H1 (cell line): ENCODE data around the gene LPCAT1. TPM values are rescaled to one million over a fixed set of nuclear protein-coding genes. Genes with fewer than 3 reads are reported as not detected.

Source experiments
- CTCF ChIA-PET: fragments of 300-600 bp; sonication (Branson Sonifier 250); formaldehyde crosslinking; loops from one replicate; lab custom pipeline; 2021; ENCODE audit not compliant: partially characterized antibody; lab: Charles Lee
- POLR2A ChIA-PET: fragments of 300-600 bp; sonication (Branson Sonifier 250); formaldehyde crosslinking; loops from one replicate; lab custom pipeline; 2021; ENCODE audit warnings: inconsistent platforms; ENCODE audit not compliant: partially characterized antibody; lab: Charles Lee
- DNase-seq, 2 experiments: peaks; one replicate each; pipeline versions ENCODE4 v3.0.0 to v3.0.0-alpha.2; 2010 to 2022; ENCODE audit warnings: low spot score in 2 of 2, low read depth in 1 of 2, mixed read lengths in 1 of 2
- FAIRE-seq: peaks from 2 replicates; lab custom pipeline; 2011; peaks lifted over from hg19 to GRCh38; lab: Jason Lieb, UNC
- H2AFZ ChIP-seq: 2 replicates; pipeline ENCODE4 v1.8.1; 2012; ENCODE audit warnings: low read length, inconsistent platforms
- H2AK5ac ChIP-seq: 2 replicates; pipeline ENCODE4 v1.6.1; 2013; ENCODE audit warnings: low read depth, low read length
- H2BK120ac ChIP-seq: replicated peaks from 2 replicates; pipeline ENCODE3; 2013; ENCODE audit warnings: low read depth, low read length, inconsistent platforms
- H2BK12ac ChIP-seq: 2 replicates; pipeline ENCODE4 v1.6.1; 2013; ENCODE audit warnings: low read depth, low read length
- H2BK15ac ChIP-seq: 2 replicates; pipeline ENCODE4 v1.6.1; 2013; ENCODE audit warnings: low read length
- H2BK20ac ChIP-seq: 2 replicates; pipeline ENCODE4 v1.6.1; 2013; ENCODE audit warnings: low read length
- H2BK5ac ChIP-seq: 2 replicates; pipeline ENCODE4 v1.6.1; 2013; ENCODE audit warnings: low read depth, low read length
- H3K14ac ChIP-seq: 2 replicates; pipeline ENCODE4 v1.6.1; 2013; ENCODE audit warnings: inconsistent platforms; ENCODE audit not compliant: insufficient read length
- H3K18ac ChIP-seq: 2 replicates; pipeline ENCODE4 v1.6.1; 2013; ENCODE audit warnings: low read length; ENCODE audit errors: extremely low read depth
- H3K23ac ChIP-seq: 2 replicates; pipeline ENCODE4 v1.6.1; 2013; ENCODE audit warnings: inconsistent platforms; ENCODE audit not compliant: insufficient read length
- H3K23me2 ChIP-seq: 2 replicates; pipeline ENCODE4 v1.6.1; 2013; ENCODE audit warnings: low read depth, low read length
- H3K27ac ChIP-seq: 2 replicates; pipeline ENCODE4 v1.6.1; 2011; ENCODE audit warnings: low read depth, low read length, inconsistent platforms
- H3K27me3 ChIP-seq, 4 experiments: replicated peaks in 1 of 4; 1 replicate in 1 of 4; 2 replicates in 3 of 4; pipeline versions ENCODE4 v1.6.1 to v1.8.1; 2011 to 2013; ENCODE audit warnings: low read length in 3 of 4, mild to moderate bottlenecking in 3 of 4, inconsistent platforms in 2 of 4, mixed read lengths in 2 of 4, moderate library complexity in 1 of 4; ENCODE audit not compliant: control insufficient read depth in 3 of 4, insufficient read depth in 3 of 4; ENCODE audit errors: extremely low read depth in 1 of 4
- H3K36me3 ChIP-seq, 4 experiments: 2 replicates each; pipeline versions ENCODE4 v1.6.1 to v1.8.1; 2011 to 2013; ENCODE audit warnings: mild to moderate bottlenecking in 4 of 4, low read length in 3 of 4, moderate library complexity in 2 of 4, control low read depth in 1 of 4, inconsistent platforms in 1 of 4; ENCODE audit not compliant: insufficient read depth in 4 of 4, control insufficient read depth in 2 of 4
- H3K4ac ChIP-seq: replicated peaks from 2 replicates; pipeline ENCODE3; 2013; ENCODE audit warnings: low read length, low read depth, mixed read lengths, inconsistent platforms; ENCODE audit not compliant: insufficient read length
- H3K4me1 ChIP-seq, 4 experiments: replicated peaks in 1 of 4; 1 replicate in 1 of 4; 2 replicates in 3 of 4; pipeline versions ENCODE4 v1.6.1 to v1.8.1; 2011 to 2013; ENCODE audit warnings: low read length in 3 of 4, inconsistent platforms in 2 of 4, mixed read lengths in 1 of 4; ENCODE audit not compliant: insufficient read depth in 4 of 4, control insufficient read depth in 3 of 4
- H3K4me2 ChIP-seq, 2 experiments: 2 replicates each; pipeline versions ENCODE4 v1.6.1 to v1.8.1; 2011 to 2013; ENCODE audit warnings: low read depth in 2 of 2, low read length in 2 of 2, control low read depth in 1 of 2, inconsistent platforms in 1 of 2, mild to moderate bottlenecking in 1 of 2; ENCODE audit not compliant: insufficient read depth in 1 of 2
- H3K4me3 ChIP-seq, 4 experiments: fragments of 200-600, 300-600 bp in 1 of 4; sonication (generic), shearing (Covaris generic), sonication (Bioruptor Twin) in 1 of 4; 2 replicates each; pipeline versions ENCODE4 v1.5.1 to v1.8.1; 2011 to 2016; ENCODE audit warnings: low read length in 4 of 4, low read depth in 3 of 4, control low read depth in 2 of 4, inconsistent platforms in 2 of 4, mild to moderate bottlenecking in 2 of 4, mixed read lengths in 1 of 4, moderate library complexity in 1 of 4; ENCODE audit not compliant: insufficient read depth in 2 of 4; ENCODE audit errors: extremely low read depth in 1 of 4
- H3K56ac ChIP-seq: replicated peaks from 2 replicates; pipeline ENCODE3; 2013; ENCODE audit warnings: low read depth, mild to moderate bottlenecking, mixed read lengths, low read length, inconsistent platforms; ENCODE audit not compliant: insufficient read length
- H3K79me1 ChIP-seq: 2 replicates; pipeline ENCODE4 v1.6.1; 2013; ENCODE audit warnings: low read depth, low read length, control low read depth
- H3K79me2 ChIP-seq, 2 experiments: 2 replicates each; pipeline versions ENCODE4 v1.6.1 to v1.8.1; 2012 to 2013; ENCODE audit warnings: low read length in 2 of 2, mild to moderate bottlenecking in 2 of 2, inconsistent platforms in 1 of 2; ENCODE audit not compliant: insufficient read depth in 2 of 2, control insufficient read depth in 1 of 2
- H3K9ac ChIP-seq, 4 experiments: replicated peaks in 1 of 4; 1 replicate in 1 of 4; 2 replicates in 3 of 4; pipeline versions ENCODE4 v1.6.1 to v1.8.1; 2011 to 2013; ENCODE audit warnings: low read depth in 3 of 4, low read length in 3 of 4, control low read depth in 2 of 4, mild to moderate bottlenecking in 2 of 4, moderate library complexity in 2 of 4, inconsistent platforms in 1 of 4; ENCODE audit errors: extremely low read depth in 1 of 4
- H3K9me3 ChIP-seq, 2 experiments: 2 replicates each; pipeline versions ENCODE4 v1.6.1 to v1.8.1; 2012 to 2013; ENCODE audit warnings: mild to moderate bottlenecking in 2 of 2, moderate library complexity in 2 of 2, control low read depth in 1 of 2, inconsistent platforms in 1 of 2, low read depth in 1 of 2, low read length in 1 of 2, mixed read lengths in 1 of 2; ENCODE audit not compliant: insufficient read depth in 2 of 2
- H4K20me1 ChIP-seq, 2 experiments: replicated peaks in 1 of 2; 2 replicates each; pipeline versions ENCODE3 to v1.8.1; 2011 to 2013; ENCODE audit warnings: inconsistent platforms in 2 of 2, low read length in 2 of 2, mild to moderate bottlenecking in 1 of 2; ENCODE audit not compliant: insufficient read depth in 2 of 2, control insufficient read depth in 1 of 2
- H4K5ac ChIP-seq: 2 replicates; pipeline ENCODE4 v1.6.1; 2013; ENCODE audit warnings: low read length, low read depth, mixed read lengths, inconsistent platforms; ENCODE audit not compliant: insufficient read length
- H4K8ac ChIP-seq: 2 replicates; pipeline ENCODE4 v1.8.0; 2013; ENCODE audit warnings: mild to moderate bottlenecking, moderate library complexity, low read length, inconsistent platforms; ENCODE audit not compliant: insufficient read depth; ENCODE audit errors: extremely low read depth
- H4K91ac ChIP-seq: replicated peaks from 2 replicates; pipeline ENCODE3; 2013; ENCODE audit warnings: low read length, mixed read lengths, inconsistent platforms; ENCODE audit not compliant: insufficient read length
- ASH2L ChIP-seq: fragments of 200-600, 300-600 bp; sonication (generic); IDR thresholded peaks from one replicate; pipeline ENCODE4 v1.7.1; 2017; ENCODE audit warnings: low read length
- JUND ChIP-seq: IDR thresholded peaks from 2 replicates; pipeline ENCODE4 v1.6.1; 2011; ENCODE audit warnings: mild to moderate bottlenecking, improper control_type of control experiment, low read length
- MAFK ChIP-seq: IDR thresholded peaks from 2 replicates; pipeline ENCODE4 v1.6.1; 2012; ENCODE audit warnings: low read depth, mild to moderate bottlenecking, improper control_type of control experiment, low read length
- NANOG ChIP-seq: IDR thresholded peaks from 2 replicates; pipeline ENCODE4 v1.6.1; 2011; ENCODE audit warnings: low read length, low read depth, mild to moderate bottlenecking, inconsistent platforms; ENCODE audit not compliant: insufficient read depth, poor library complexity, severe bottlenecking
- POU5F1 ChIP-seq: IDR thresholded peaks from 2 replicates; pipeline ENCODE4 v1.6.1; 2011; ENCODE audit warnings: low read depth, mild to moderate bottlenecking, low read length, moderate library complexity
- RAD21 ChIP-seq, 2 experiments: IDR thresholded peaks in 1 of 2; conservative IDR thresholded peaks in 1 of 2; 2 replicates each; pipeline ENCODE4 v1.6.1; 2011; ENCODE audit warnings: low read depth in 2 of 2, low read length in 2 of 2, improper control_type of control experiment in 1 of 2, inconsistent platforms in 1 of 2, mild to moderate bottlenecking in 1 of 2, moderate library complexity in 1 of 2
- WGBS, 2 experiments: shearing (Covaris generic) in 1 of 2; methylation state at CpG; one replicate each; pipeline versions ENCODE4 v1.1.6 to v1.1.7; 2013 to 2015; ENCODE audit warnings: low lambda C conversion rate in 2 of 2, mixed read lengths in 2 of 2, inconsistent platforms in 1 of 2, low coverage in 1 of 2, missing lambda C conversion rate in 1 of 2; ENCODE audit not compliant: insufficient replicate concordance in 2 of 2, insufficient coverage in 1 of 2, insufficient read length in 1 of 2; ENCODE audit errors: extremely low coverage in 1 of 2, missing lambda C conversion rate in 1 of 2; 5-methylcytosine and 5-hydroxymethylcytosine counted together
- polyA plus RNA-seq, 7 experiments: library from polyadenylated mRNA; depleted of rRNA in 3 of 7; stranded (reverse) in 5 of 7; unstranded in 2 of 7; fragments of >200 nt in 5 of 7; fragments of 200-250 nt in 2 of 7; gene quantifications; 1 replicate in 5 of 7; 2 replicates in 1 of 7; 4 replicates in 1 of 7; pipeline versions ENCODE4 v1.2.1 to v1.2.3, GENCODE V29; 2011 to 2013; ENCODE audit warnings: missing spikeins in 2 of 7, mixed read lengths in 2 of 7
- total RNA-seq: library from RNA; stranded (reverse); fragmentation: NEBNext Ultra II Directional; extraction: Animal tissue kit (Norgen Biotek cat#: 25700); gene quantifications from 2 replicates; pipeline ENCODE4 v1.2.1, GENCODE V29; 2021
- TF ChIP-seq, protein P1 (sequence below): IDR thresholded peaks from 2 replicates; pipeline ENCODE4 v1.6.1; 2011; ENCODE audit warnings: low read length, improper control_type of control experiment

Gene LPCAT1
- total and polyA plus RNA-seq, 2 of the 8 experiments (the other 6 are each of a cell fraction or from before 2014, with no cell fraction given), result 107 to 260 TPM

DNA sequence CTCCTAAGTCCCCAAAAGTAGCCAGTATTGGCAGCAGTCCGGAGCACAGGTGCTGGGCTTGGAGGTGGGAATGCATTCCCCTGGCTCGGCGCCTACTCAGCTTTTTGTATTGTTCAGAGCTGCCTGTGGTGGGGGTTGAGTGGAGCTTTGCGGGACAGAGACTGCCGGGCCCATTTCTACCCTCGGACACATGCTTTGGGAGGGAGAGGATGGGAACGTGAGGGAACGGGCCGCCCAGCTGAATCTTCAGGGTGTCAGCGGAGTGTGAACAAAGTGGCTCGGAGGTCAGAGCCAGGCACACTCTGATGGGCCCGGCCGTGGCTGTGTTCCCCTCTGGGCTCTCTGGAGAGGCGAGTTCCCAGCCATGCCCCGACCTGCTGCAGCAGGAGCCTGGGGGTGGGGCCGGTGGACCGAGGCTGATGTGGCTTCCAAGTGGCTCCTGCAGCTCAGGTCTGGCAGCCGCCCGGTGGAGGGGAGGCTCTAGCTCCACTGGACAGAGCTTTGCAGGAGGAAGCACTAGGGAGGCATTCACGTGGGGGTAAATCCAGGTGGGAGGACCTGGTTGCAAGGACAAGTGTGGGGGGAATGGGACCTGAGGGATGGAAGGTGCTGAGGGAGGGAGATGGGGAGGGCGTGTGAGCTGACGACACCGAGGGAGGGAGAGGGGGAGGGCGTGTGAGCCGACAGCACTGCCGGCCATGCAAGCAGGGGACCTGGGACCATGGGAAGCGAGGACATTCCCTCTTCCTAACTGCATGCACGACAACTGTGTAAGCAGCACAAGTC, 47.4 kb downstream of the LPCAT1 start:
- no peak overlapping the region for H3K9ac ChIP-seq
- peaks cover 41 to 74% (median 67%) of the 10 kb centered on the region in 4 experiments for H3K36me3 ChIP-seq
- no peak overlapping the region for H3K27ac ChIP-seq
- H2BK20ac ChIP-seq, result no peak overlapping the region
- no peak overlapping the region for H2AFZ ChIP-seq
- H2AK5ac ChIP-seq, result no peak overlapping the region
- no peak for TF ChIP-seq JUND
- TF ChIP-seq POU5F1, result no peak
- TF ChIP-seq RAD21 (IDR thresholded peaks at IDR 0.05 in 1 of 2, conservative IDR thresholded peaks at IDR 0.05 in 1 of 2; ENCODE audit: low read depth in 2 of 2, low read length in 2 of 2), result no peak
- no peak for TF ChIP-seq NANOG
- TF ChIP-seq, protein P1, sequence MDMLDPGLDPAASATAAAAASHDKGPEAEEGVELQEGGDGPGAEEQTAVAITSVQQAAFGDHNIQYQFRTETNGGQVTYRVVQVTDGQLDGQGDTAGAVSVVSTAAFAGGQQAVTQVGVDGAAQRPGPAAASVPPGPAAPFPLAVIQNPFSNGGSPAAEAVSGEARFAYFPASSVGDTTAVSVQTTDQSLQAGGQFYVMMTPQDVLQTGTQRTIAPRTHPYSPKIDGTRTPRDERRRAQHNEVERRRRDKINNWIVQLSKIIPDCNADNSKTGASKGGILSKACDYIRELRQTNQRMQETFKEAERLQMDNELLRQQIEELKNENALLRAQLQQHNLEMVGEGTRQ, result no peak
- no peak for TF ChIP-seq ASH2L
- TF ChIP-seq MAFK, result no peak
- TF ChIP-seq, all 59 proteins: peak for 0
- Histone ChIP-seq H3K14ac (no peak overlapping the region), H2BK5ac (no peak overlapping the region; the same call in 1 of the 2 replicates), H4K5ac (no peak overlapping the region), H3K18ac (no peak overlapping the region), H3K4me3 (no peak overlapping the region), H3K23me2 (no peaks in the 10 kb centered on the region), H3K4me2 (no peak overlapping the region), H3K23ac (no peak overlapping the region), H3K79me1 (no peaks in the 10 kb centered on the region), H2BK12ac (no peak overlapping the region), H3K56ac (no peak overlapping the region), H2BK15ac (no peak overlapping the region), H4K8ac (no peak overlapping the region), H3K9me3 (no peaks in the 10 kb centered on the region), H2BK120ac (no peak overlapping the region), H3K4ac (no peak overlapping the region), H4K91ac (no peak overlapping the region), H3K79me2 (no peaks in the 10 kb centered on the region), H3K27me3 (no peaks in the 10 kb centered on the region), H3K4me1 (peaks cover 0 to 4% (median under 1%) of the 10 kb centered on the region in 4 experiments; a peak in 2 of 7 replicates), H4K20me1 (peaks cover 7% of the 10 kb centered on the region in 2 experiments)
- ChIA-PET POLR2A (interaction anchor here (0.6 to 1.0 kb wide), 2 partner anchors 38 to 48 kb away, joined by 3 read pairs; partner anchors contain the start of gene LPCAT1), CTCF (interaction anchor here (1.0 to 7.7 kb wide), 6 partner anchors 8 to 125 kb away, joined by 3 to 47 read pairs (median 4); no protein-coding TSS in a partner anchor)
- 90% methylated on average over 25 of the region's 28 CpGs; no CpG with 5 or more reads in 1 of the 2 experiments for WGBS, 2 experiments
- DNase-seq, result no peak
- no peak for FAIRE-seq
